ENCODE results near the gene ZNF236.
"Not testable (repeated sequence)": the region's sequence is repeated elsewhere in the genome, so short reads cannot be mapped to it uniquely, and the experiment has no call there.

ZNF236 gene

DNA sequence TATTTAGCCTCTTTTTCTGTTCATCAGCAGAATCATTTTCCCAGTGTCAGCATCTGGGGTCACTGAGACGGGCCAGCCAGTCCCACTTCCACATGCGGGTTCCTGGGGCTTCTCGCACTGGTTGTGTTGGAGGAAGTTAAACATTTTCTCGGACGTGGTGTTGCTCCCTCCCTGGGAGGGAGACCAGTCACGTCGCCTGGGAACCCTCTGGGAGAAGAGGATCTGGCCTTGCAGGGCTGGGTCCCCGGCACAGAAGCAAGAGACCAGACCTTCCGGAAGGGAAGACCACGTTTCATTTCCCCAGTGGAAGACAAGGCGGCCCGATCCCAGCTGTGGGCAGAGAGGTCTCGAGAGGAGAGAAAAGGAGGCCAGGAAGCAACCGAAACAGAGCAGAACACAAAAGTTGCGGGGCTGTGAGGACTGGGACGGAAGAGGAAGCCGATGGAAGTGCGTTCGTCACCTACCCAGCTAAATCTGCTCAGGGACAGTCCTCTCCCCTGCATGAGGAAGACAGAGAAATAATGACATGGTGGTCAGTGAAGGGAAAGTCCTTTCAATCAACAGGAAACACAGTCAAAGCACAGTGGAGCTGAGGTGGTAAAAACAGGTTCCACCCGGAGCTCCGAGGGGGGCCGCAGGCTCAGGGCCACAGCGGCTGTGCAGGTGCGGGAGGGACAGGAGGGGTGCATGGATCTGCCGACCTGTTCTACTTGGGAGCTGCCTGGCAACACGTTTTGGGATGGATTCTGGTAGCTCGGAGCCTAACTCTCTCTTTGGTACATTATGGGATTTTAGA lies 165.9 kb downstream of the ZNF236 start:
- DNase-seq (ENCODE audit: low read depth, low spot score): no peak

DNA sequence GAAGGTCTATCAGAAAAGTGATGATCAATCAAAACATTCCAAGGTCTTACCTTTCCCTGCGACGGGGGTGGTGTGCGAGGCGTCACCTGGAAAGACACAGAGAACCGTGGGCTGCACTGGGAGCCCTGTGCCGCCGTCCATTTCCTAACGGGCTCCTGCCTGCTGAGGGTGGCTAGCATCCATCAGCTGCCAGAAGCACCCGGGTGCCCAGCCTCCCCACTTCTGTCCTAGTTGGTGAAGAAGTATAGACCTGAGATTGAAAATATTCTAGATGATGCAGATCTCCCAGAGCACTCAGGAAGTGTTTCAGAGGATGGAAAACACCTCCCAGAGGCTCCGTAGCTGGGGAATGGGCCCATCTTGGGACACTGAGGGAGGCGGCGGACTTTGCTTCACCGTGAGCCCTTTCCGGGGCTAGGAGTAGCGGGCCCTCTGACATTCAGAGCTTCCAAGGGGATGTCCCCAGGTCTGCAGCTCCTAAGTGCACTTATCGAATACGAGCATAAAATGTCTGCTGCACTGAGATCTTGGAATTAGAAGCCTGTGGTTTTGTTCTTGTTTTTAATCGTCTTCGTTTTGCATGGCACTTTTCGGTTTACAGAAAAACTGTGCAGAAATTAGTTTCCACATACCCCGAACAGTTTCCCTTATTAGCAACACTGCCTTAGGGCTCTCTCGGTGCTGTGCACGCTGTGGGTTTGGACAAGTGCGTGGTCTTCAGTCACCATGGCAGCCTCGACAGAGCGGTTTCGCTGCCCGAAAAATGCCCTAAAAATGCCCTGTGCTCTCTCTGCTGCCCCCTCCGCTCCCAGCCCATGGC lies 166.7 kb downstream of the ZNF236 start:
- no peak for DNase-seq (ENCODE audit: low read depth, low spot score)

DNA sequence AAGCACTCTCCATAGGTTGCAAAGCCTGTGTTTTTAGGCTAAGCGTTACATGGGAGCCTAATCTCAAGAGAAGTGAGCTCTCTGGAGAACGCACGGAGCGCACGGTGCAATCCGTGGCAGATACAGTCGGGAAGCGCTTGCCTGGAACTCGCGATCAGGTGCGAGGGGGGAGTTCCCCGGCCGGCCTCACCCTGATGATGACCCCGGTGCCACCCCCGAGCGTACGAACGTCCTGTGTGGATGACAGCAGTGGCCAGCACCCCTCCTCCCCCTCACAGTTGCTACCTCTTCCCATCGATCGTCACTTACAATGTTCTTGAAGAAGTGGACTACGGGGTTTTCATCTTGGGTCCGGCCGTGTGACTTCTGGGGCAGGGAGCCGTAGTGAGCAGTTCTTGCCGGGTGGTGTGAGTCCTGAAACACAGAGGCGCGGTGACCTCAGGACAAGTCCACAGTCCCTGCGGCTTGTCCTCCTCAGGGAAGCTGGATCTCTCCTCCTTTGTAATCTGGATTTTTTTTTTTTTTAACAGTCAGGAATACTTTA lies 167.4 kb downstream of the ZNF236 start:
- no peak for DNase-seq (ENCODE audit: low read depth, low spot score)

DNA sequence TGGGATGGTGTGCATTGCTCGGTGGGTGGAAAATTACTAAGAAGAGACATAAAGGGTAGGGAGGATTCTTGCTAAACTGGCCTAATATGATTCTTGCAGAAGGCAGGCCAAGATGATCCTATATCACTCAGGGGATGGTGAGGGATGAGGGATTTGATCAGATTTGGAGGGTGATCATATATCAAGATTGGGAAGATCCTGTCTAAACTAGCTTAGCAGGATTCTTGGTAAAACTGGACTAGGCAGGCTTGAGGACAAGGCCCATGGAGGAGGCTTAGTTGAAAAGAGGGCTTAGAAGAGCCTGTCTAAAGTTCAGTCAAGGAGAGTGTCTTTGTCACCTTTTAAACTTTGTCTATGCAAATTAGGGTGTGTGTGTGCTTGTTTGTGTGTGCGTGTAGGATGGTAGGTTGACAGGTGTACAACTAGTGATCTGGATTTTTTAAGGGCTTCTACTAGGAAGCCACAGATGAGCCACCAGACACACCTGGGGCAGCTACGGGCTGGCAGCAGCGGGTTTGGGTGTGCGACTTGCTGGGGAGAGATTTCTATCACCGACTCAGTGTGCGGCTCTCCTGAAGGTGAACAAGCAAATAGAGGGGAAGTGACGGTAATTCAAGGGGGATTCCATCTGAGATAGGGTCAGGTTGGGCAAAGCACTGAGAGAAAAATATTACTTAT lies 168.1 kb downstream of the ZNF236 start:
- not testable (repeated sequence) for DNase-seq (ENCODE audit: low read depth, low spot score)

DNA sequence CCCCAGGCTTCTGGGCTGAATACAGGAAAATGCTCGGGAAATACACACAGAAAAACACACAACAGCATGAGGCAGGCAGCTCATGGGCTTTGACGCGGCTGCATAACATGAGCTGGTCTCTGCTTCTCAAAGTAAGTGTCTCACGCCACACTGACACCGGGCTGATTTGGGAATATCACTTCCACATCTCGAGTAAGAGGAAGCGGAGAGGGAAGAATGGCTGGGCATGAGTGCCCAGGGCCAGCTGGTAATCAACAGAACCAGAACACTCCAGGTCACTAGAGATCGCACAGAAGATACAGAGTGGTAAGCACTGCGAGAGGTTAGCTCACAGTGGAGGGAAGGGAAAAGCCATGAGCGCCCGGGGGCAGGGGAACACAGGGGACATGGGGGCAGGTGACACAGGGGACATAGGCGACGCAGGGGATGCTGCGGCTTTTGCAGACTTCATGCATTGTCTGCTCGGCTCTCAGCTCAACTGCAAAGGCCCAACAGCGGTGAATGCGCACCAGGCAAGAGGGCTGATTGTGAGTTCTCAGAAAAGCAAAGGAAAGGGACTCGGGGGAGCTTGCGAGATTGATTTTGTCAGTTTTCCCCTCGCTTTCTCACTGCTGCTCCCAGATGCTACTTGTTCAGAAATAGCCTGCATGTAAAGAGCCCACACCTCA lies 168.8 kb downstream of the ZNF236 start:
- no peak for DNase-seq (ENCODE audit: low read depth, low spot score)

DNA sequence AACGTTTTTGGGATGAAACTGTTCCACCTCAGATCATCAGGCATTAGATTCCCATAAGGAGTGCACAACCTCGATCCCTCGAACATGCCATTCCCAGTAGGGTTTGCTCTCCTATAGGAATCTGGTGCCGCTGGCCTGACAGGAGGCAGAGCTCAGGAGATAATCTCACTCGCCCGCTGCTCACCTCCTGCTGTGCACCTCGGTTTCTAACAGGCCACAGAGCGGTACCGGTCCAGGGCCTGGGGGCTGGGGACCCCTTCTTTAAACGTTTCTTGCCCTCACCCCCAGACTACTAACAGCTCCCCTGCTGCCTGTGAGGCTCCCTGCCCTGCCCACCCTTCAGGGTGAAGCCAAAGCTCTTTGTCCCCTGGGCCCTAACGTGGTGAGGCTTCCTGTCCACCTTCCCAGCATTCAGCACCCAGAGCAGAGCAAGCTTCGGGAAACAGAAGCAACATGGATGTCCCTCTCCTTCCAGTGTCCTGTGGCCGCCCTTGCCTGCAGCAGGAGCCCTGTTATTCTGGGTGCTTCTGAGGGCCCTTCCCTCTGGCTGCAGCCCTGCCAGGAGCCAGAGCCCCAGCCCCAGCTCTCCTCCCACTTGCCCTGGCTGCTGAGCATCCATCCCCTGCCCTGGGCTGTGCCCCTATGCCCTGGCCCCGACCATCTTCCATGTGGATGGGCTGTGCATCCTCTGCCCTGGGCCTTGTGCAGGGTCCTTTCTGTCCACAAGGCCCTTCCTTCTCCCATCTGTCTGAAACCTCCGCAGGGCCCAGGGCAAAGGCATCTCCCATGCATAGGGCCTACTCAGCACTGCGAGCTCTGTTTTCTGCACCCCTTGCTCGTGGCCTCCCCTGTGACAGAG lies 170.1 kb downstream of the ZNF236 start:
- DNase-seq (ENCODE audit: low read depth, low spot score): no peak

DNA sequence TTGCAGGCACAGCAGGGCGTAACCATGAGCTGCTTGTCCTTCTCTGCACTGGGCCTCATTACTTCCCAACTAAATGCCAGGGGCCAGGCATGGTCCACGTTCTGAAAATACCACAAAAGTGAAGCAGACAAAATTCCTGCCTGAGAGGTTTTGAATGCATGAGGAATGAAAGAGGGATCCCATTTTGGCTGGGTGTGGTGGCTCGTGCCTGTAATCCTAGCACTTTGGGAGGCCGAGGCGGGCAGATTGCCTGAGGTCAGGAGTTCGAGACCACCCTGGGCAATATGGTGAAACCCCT lies 170.7 kb downstream of the ZNF236 start:
- DNase-seq (ENCODE audit: low read depth, low spot score): no peak

DNA sequence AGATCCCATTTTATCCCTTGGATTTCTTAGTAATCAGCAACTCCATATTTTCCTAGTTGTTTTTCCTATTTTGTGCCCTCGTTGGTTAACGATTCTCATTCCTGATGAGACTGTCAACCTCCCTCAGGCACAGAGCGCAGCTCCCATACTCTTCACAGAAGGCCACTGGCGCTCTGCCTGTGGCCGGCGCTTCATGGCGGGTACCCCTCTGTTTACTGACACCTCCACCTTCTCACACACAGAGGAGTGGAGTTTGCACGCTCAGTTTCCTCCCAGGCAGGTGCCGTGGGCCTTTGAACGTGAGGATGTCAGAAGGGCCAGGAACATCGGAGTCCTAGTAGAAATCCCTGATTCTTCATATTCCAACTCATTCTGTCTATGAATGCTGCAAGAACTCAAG lies 171.2 kb downstream of the ZNF236 start:
- DNase-seq (ENCODE audit: low read depth, low spot score): no peak

DNA sequence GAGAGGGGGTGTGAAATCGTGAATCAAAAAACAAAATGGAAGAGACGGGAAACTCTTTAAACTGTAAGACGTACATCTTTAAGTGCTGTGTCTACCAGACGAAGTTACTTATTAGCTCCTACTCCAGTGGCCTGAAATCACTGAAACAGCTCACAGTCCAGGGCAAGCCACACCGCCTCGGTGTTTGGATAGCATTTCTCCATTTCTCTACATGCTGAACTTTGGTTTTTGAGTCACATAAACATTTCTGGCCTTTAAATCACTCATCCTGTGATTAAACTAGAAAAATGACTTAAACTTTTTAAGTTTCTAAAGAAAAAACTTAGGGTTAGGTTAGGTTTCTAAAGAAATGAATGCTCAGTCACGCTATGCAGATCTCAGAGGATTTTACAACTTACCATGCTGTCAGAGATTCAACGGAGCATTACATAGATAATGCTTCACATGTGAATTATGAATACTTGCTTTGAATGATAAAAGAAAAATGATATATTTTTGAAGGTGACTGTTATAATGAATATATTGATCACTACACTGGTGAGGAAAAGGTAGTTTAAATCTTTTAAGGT lies 171.8 kb downstream of the ZNF236 start:
- DNase-seq (ENCODE audit: low read depth, low spot score): no peak

DNA sequence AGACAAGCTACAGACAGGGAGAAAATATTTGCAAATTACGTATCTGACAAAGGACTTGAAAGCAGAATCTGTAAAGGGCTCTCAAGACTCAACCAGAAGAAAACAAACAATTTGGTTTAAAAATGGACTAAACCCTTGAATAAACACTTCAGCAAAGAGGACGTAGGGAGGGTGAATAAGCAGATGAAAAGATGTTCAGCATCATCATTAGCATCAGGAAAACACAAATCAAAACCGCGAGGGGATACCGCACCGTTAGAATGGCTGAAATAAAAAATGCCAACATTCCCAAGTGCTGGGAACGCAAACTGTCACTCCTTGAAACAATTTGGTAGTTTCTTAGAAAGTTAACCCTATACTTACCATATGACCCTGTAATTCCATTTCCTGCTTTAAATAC lies 173.5 kb downstream of the ZNF236 start:
- DNase-seq (ENCODE audit: low read depth, low spot score): no peak

DNA sequence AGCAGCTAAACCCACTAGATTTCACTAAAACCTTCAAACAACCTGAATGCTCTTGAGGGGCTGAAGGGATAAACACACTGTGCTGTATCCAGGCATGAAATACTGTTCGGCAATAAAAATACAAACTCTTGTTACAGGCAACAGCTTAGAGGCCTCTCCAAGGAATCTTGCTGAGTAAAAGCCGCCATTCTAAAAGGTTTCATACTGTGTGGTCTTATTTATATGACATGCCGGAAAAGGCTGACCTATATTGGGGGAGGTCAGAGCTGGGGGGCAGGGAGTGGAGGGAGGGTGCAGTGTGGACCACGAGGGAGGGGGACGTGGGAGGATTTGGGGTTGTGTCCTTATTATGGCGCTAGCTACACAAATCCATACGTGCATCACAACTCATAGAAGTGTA lies 174.1 kb downstream of the ZNF236 start:
- no peak for DNase-seq (ENCODE audit: low read depth, low spot score)

DNA sequence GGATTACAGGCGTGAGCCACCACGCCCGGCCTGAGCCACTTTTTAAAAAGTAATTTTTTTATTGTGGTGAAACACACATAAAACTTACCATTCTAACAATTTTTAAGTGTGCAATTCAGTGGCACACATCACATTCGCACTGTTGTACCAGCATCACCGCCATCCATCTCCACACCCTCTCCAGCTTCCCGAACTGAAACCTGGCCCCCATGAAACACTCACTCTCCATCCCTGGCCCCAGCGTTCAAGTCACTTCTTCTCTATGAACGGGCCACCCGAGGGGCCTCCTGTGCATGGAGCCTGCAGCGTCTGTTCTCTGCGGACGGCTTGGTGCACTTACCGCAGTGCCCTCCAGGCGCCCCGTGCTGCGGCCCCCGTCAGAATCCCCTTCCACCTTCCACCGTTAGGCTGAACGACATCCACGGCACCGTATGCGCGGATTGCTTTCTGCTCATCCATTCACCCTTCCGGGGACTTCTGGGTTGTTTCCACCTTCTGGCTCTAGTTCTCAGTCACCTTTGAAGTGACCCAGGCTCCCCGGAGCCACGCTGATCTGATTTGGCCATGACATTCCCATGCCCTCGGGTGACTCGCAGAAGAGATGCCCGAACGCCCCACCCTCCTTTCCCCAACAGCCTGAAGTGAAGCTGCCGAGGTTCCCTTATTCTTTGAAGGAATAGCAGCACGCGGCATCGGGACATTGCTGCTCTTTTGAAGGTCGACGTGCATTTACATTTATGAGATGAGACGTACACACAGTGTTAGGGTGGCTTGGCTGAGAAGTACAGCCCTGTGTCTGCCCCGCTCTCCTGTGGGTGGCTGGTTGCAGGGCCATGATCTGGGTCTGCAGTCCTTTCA lies 175.8 kb downstream of the ZNF236 start:
- DNase-seq (ENCODE audit: low read depth, low spot score): no peak

DNA sequence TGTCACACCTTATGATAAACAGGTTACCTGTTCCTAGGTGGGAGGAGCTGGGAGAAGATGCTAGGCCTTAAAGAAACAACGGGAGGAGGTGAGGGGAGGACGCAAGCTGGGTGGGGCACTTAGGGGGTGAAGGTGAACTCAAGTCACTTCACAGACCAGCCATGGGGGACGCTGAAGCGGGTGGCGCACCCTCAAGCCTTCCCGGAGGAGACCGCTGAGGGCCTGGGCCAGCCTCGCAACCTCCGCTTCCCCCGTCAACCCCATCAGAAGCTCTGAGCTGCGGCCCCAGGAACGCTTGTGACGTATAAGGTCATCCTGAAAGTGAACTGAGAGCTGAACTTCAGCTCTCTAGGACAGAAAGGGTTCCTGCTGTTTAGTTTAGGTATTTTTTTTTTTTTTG lies 176.7 kb downstream of the ZNF236 start:
- DNase-seq (ENCODE audit: low read depth, low spot score): no peak

DNA sequence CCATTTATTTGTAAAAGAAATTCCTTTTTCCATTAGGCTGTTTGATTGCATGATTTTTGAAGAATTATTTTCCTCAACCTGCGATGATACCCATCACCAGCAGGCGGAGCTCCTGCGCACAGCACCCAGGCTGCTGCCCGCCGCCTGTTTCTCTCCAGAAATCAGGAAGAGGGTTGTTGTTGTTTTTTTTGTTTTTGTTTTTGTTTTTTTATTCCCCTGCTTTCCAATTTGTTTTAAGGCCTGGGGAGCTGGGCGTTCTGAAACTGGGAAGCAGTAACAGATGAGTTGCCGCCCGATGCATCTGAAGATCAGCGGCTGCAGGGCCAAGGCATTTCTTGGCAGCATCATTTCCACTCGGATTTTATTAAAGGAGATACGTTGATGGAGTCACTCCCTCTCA lies 178.2 kb downstream of the ZNF236 start:
- DNase-seq (ENCODE audit: low read depth, low spot score): no peak

DNA sequence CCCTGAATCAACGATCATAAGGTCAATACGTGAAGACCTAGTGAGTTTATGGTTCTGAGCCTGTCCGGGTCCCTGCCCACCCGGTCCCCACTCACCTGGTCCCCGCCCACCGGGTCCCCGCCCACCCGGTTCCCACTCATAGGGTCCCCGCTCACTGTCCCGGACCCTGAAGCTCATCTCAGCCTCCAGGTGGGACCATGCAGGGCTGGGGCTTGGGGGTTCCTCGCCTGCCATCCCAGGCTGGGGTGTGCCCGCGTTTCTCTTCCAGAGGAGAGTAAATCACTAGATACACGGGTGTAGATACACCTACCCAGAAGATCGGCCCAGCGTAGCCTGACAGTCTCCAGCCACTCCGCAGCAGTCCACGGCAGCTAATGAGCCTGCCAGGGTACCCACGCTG lies 178.7 kb downstream of the ZNF236 start:
- no peak for DNase-seq (ENCODE audit: low read depth, low spot score)

DNA sequence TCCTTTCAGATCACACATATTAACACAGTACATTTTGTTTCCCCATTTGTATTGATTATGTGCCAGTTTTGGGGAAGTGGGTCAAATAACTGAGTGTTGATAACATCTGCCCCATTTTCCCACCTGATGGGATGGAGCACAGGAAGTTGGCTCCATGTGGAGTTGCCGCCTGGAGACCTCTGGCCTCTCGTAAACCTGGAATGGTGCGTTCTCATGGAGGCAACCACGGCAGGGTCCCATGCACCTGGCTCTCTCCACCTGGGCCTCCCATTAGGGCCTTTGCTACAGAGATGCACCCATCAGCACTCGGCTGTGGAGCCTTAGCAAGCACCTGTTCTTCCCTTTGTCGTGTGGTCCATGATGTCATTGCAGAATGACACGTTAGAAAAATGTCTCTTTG lies 179.6 kb downstream of the ZNF236 start:
- DNase-seq (ENCODE audit: low read depth, low spot score): no peak

DNA sequence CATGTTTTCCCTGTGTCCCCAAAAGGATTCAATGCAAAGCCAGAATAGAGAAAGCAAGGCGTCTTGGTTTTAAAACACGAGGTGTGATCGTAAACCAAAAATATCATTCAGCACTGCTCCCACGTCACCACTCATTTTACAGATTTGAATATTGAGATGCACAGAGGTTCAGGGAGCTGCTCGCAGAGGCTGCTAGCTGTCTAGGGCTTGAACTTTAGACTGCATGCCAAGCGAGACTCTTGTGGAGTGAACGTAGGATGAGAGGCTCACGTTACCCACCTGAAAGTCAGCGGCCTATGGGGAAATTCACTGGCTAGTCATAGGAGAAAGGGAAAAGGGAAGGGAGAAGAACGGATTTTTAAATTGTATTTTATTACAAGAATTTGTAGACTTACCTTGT lies 180.1 kb downstream of the ZNF236 start:
- DNase-seq (ENCODE audit: low read depth, low spot score): no peak

DNA sequence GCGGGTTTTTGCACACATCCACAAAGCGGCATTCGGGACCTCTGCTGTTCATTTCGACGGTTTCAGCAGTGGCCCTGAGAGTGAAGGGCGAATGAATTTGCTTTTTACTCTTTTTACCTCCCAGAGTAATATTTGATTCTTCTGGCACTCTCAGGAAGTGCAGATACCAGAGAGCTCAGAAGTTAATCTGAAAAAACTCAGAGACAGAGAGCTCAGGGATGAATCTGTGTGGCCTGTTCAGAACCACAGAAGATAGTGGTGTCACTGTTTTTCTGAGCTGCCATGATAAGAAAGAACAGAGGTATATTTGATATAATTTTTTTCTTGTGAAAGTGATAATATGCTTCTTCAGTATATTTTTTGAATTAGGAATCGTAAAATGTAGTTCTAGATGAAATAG lies 181.0 kb downstream of the ZNF236 start:
- no peak for DNase-seq (ENCODE audit: low read depth, low spot score)

DNA sequence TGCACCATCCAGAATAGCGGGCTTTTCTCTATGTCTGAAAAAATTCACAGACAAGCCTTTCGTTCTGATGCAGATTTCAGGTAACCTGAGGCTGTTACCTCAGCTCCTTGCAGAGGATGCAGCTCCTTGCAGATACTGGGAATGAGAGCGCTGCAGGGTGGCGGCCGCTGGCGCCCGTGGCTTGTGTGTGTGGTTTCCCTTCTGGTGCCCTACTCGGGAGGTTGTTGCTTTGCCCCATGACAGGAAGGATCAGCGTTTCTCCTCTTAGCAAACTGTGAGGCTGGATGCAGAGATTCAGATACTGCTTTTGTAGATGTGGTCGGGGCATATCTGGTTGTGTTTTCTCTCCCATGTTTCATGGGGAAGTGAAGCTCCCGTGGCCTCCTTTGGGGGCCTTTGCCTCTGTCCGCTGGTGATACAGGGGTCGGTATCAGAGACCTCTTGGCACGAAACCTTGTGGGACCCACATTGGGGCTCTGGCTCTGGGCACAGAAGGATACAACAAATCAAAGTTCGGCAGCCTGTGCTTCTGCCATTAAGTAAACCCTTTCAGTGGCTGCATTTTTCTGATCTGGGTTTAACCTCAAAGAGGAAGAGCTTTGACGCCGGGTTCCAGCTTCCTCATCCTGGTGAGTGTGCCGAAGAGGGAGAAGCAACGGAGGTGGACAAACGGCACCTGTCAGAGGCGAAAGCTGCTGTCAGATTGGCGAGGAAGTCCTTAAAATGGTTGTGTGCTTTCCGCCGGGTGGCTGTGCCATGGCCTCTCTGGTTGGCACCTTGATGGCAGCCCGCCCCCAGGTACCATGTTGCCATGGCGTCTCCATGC lies 182.4 kb downstream of the ZNF236 start:
- DNase-seq (ENCODE audit: low read depth, low spot score): no peak
